HG03175 (cell line): ENCODE results near the gene SLC16A1.
"Not testable (repeated sequence)": the region's sequence is repeated elsewhere in the genome, so short reads cannot be mapped to it uniquely, and the experiment has no call there.

ENCODE experiments used
- ATAC-seq: cut with Tn5 transposase; IDR thresholded peaks from one replicate; pipeline ENCODE4 v1.9.1; 2021; ENCODE audit warnings: mild to moderate bottlenecking, moderate library complexity; ENCODE audit not compliant: unreplicated experiment

The SLC16A1 gene

DNA sequence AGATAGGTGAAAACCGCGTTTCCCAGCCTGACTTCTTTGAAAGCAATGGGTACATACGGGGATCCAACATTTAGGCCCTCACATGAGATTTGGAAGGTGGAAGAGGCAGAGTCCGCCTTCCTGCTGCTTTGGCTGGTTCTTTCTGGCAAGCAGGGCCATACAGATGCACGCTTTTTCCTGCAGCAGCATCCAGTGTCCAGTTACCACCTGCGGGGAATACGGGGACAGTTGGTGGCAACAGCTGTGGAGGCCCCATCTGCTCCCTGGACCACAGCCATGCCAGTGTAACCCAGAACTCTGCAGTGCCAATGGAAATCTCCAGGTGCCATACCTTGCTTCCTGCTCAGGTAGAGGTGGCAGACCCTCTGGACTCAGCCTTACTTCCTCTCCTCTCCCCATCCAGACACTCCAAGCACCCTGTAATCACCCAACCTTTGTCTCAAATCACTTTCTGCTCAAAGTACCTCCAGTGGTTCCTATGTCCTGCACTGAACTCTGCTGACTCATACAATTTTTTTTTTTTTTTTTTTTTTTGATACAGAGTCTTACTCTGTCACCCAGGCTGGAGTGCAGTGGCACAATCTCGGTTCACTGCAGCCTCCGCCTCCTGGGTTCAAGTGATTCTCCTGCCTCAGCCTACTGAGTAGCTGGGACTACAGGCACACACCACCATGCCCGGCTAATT is 68.3 kb downstream of the SLC16A1 start:
- no peak for ATAC-seq

DNA sequence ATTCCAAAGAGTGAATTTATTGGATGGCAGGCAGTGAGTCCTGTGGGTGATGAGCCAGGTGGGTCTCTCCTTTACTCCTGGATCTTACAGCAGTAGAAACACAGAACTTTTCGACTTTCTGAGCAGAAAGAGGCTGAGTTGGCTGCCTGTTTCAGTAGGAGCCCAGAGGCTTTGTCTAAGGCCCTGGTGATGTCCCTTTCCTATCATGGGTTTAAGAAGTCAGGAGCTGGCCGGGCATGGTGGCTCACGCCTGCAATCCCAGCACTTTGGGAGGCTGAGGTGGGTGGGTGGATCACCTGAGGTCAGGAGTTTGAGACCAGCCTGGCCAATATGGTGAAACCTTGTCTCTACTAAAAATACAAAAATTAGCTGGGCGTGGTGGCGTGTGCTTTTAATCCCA is 71.0 kb downstream of the SLC16A1 start:
- ATAC-seq = not testable (repeated sequence)

DNA sequence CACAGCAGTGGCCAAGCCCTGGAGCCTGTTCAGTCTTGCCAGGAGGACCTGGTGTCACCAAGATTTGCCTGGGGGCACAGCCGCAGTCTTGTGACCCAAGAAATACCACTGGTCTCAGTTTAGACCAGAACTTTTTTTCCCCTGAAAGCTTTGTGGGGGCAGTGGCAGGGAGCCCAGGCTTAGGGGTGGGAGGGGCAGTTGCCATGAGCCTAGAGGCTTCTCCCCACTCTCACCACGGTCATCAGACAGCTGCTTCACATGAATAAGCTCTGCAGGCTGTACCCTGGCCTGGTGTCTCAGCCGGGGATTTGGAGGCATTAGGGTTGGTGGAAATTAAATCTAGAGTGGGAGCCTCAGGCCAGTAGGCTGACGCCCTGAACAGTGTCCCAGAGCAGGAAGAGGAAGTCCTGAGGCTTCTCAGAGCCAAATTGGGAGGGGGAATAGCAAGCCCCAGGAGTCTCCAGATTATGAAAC is 73.7 kb downstream of the SLC16A1 start:
- no peak for ATAC-seq

DNA sequence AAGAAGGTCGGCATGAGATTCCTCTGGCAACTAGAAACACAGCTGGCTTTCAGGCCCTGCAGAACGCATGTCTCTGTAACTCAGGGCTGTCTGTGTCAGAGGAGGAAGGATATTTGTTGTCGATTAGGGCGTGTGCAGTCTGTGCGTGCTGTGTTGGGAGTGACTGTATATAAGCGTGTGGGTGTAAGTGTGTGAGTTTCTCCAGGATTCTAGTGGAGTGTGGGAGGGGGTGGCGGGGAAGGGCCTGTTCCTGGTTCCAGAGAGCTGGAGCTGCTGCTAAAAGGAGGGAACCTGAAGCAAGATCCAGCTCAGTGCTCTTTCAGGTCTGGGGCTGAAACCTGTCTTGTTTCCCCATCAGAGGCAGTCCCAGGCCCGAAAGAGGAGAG is 74.3 kb downstream of the SLC16A1 start:
- ATAC-seq = no peak

DNA sequence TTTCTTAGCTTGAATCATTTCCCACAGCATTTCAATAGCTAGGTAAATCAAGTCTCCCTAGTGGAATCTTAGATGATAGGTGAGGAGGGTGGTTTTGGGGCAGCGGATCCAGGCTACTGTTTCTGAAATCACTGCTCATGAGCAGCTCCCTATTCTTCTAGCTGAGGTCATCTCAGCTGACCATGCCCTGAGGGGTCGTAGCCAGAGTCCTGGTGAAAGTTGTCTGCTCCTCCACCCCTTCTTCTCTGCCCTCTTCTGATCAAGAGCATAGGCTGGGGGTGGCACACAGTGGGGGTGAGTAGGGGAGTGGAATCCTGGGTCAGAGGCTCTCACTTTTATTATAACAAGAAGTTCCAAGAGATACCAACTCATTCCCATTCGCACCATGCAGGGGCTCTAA is 76.2 kb downstream of the SLC16A1 start:
- no peak for ATAC-seq

DNA sequence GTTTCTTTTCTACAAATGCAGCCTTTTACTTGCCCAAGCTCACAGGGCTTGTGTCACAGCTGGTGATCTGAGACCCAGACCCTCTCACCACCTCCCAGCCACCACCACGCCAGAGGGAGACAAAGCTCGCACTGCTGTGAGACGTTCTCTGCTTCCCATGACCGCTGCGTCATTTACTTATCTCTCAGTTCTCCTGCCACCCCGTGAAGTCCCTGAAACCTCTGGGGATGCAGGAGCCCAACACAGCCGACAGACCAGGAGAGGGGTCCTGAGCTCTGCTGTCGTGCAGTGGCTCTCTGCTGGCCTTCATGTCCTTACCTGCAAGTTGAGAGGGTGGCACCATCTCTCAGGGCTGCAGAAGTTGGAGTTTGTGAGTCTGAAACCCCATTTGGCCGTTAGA is 77.7 kb downstream of the SLC16A1 start:
- ATAC-seq = no peak

DNA sequence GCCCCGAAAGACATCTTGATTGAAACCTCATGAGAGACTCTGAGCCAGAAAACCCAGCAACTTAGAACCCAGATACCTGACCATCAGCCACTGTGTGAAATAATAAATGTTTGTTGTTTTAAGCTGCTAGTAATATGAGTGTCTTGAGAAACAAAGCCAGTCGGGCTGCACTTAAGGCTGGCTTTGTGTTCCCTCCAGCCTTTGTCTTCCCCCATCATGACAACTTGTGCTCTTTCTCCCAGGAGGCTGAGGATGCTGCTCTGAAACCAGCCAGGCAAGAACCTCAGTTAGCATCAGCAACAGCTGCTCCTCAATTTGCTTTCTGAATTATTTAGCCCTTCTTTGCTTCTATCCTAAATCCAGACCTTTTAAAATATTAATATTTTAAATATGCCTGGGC is 78.2 kb downstream of the SLC16A1 start:
- ATAC-seq = no peak

DNA sequence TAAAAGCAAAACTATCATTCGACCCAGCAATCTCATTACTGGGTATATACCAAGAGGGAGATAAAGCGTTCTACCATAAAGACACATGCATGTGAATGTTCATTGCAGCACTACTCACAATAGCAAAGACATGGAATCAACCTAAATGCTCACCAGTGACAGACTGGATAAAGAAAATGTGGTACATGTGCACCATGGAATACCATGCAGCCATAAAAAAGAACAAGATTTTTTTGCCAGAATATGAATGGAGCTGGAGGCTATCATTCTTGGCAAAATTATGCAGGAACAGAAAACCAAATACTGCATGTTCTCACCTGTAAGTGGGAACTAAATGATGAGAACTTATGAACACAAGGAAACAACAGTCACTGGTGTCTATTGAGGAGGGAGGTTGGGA is 79.7 kb downstream of the SLC16A1 start:
- no peak for ATAC-seq

DNA sequence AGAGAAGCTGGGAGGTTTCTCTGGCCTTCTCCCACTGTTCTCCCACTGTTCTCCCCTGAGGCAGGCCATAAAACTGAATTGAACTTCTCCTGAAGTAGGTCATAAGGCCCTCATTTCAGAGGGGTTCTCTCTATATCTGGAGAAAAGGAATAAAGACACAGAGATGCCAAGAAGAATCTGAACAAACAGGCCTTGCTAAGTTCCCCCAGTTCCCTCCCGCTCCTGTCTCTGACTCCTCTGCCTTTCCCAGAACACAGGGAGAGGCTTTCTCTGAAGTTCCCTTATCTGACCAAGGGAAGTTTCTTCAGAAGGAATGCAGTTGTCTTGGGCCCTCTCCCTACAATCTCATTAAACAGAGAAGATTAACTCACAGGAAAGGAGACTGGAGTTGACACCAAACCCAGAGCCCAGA is 83.4 kb downstream of the SLC16A1 start:
- ATAC-seq = no peak

DNA sequence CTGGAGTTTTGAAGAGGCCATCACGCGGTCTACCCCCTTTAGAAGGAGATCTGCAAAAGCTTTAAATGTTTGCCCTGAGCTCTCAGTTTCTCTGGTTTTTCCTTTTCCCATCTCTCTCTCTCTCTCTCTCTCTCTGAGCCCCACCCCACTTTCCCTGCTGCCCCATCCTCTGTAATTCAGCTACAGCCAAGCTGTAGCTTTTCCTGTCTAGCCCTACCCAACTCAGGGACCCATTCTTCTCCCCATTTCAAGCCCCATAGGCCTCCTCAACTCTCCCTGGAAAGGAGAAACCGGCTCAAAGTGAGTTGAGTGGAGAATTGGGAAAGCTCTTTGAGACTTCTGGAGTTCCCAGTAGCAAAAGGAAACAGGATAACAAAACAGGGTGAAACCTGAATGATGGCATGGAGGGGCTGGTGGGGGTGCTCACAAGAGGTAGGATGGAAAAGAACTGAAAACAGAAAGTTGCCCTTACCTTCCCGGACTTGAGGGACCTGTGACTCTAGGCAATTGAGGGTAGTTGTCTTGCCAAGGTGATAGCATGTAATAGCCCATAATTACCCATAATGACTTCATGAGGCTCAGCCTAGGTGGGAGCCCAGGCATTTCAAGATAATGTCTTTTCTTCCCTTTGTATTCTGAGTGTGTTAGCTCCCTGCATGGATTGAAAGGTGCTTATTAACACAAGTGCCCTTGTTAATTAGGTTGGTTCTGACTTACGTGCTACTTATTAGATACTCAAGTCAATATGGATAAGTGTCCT is 84.9 kb downstream of the SLC16A1 start:
- no peak for ATAC-seq

DNA sequence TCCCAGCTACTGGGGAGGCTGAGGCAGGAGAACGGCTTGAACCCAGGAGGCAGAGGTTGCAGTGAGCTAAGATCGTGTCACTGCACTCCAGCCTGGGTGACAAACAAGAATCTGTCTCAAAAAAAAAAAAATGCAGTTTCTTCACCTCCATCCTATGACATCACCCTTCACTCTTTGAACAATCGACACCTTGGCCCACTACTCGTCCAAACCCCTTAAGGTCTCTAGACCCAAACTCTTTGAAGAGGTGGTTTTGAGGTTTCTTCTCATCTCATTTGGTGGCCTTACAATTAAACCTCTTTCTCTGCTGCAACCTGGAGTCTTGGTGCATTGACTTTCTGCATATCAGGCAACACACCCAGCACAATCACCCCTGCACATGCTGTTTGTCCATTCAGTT is 86.1 kb downstream of the SLC16A1 start:
- ATAC-seq = no peak

DNA sequence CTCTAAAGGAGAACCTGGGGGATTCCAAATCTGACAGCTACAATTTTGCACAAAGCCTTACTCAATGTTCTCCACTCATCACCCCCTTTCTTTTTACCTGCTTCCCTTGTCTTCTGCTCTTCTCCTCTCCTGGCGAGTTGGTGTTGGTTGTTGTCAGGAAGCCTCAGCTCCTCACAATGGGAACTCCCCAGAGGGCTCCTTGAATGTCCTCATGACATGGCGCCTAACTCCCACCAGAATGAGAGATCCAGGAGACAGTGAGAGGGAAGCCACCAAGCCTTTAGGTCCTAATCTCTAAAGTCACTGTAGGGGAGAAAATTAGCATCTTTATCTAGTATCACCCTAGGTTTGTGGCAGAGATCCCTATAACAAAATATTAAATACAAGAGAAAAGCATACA is 87.8 kb downstream of the SLC16A1 start:
- ATAC-seq = no peak

DNA sequence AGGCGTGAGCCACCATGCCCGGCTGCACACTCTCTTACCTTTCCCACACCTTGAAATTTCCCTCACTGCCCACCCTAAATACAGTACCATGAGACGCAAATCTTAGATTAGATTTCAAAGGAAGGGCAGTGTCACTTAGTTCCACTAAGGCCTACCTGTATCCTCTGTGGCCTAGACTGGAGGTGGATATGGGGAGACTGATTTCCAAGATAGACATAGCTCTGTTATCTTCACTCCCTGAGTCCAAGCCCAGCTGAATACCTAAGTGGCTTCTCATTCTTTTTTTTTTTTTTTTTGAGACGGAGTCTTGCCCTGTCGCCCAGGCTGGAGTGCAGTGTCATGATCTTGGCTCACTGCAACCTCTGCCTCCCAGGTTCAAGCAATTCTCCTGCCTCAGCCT is 89.0 kb downstream of the SLC16A1 start:
- no peak for ATAC-seq

DNA sequence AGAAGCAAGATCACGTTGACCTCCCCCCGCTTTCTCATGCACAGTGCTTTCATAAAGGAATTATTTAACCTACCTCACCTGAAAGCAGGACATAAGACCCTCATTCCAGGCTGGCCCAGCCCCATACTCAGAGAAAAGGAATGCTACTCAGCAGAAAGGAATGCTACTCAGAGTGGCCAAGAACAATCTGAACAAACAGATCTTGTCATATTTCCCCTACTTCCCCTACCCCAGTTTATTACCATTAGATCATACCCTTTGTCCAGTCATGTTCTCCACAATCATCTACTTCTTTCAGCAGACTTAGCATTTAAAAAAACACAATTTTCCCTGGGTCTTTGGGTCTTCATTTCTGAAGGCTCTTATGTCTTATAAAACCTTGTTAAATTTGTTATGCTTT is 89.8 kb downstream of the SLC16A1 start:
- ATAC-seq = no peak

DNA sequence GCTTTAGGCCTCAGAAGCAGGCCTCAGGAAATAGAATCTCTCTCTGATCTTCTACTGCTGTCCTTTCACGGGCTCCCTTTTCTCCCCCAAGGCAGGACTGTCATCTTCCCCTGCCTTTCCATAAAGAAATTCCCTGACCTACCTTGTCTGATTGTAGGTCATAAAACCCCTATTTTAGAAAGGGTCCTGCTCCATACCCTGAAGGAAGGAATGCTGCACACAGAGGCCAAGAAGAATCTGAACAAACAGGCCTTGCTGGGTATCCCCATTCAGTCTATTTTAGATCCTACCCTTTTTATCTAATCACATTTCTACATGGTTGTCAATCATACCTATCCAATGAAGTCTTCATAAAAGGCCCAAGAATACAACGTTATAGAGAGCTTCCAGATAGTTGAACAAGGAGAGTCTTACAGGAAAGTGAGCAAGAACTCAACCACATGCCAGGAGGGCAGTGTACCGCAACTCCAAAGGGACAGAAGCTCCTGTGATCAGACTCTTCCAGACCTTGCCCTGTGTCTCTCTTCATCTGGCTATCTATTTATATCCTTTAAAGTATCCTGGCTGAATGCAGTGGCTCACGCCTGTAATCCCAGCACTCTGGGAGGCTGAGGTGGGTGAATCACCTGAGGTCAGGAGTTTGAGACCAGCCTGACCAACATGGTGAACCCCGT is 93.1 kb downstream of the SLC16A1 start:
- ATAC-seq = no peak
